HEK293 (cell line): ENCODE measurements around the gene PDGFA.

Experiments used
- GFI1B ChIP-seq: fragments of 450-650 bp; formaldehyde crosslinking; IDR thresholded peaks from 2 replicates; pipeline ENCODE4 v1.5.1; 2016; ENCODE audit warnings: missing biosample characterization, missing genetic modification characterization
- MYNN ChIP-seq: fragments of 450-650 bp; formaldehyde crosslinking; IDR thresholded peaks from 2 replicates; pipeline ENCODE4 v1.5.1; 2016; ENCODE audit warnings: missing biosample characterization, missing genetic modification characterization, borderline replicate concordance
- TCF7L2 ChIP-seq: IDR thresholded peaks from 2 replicates; pipeline ENCODE4 v1.6.1; 2011; ENCODE audit warnings: low read depth, mild to moderate bottlenecking, inconsistent platforms, low read length, moderate library complexity, borderline replicate concordance
- ZNF184 ChIP-seq: fragments of 450-650 bp; IDR thresholded peaks from 2 replicates; pipeline ENCODE4 v1.5.1; 2018; ENCODE audit warnings: missing biosample characterization, mild to moderate bottlenecking, missing genetic modification characterization
- ZNF791 ChIP-seq: fragments of 450-650 bp; formaldehyde crosslinking; IDR thresholded peaks from 2 replicates; pipeline ENCODE4 v1.5.1; 2016; ENCODE audit warnings: missing biosample characterization, missing genetic modification characterization
- ZNF837 ChIP-seq: fragments of 450-650 bp; formaldehyde crosslinking; IDR thresholded peaks from 2 replicates; pipeline ENCODE4 v1.5.1; 2016; ENCODE audit warnings: missing biosample characterization, missing genetic modification characterization
- TF ChIP-seq, protein P1 (sequence below): fragments of 450-650 bp; formaldehyde crosslinking; IDR thresholded peaks from 2 replicates; pipeline ENCODE4 v1.5.1; 2016; ENCODE audit warnings: missing biosample characterization, missing genetic modification characterization

DNA sequence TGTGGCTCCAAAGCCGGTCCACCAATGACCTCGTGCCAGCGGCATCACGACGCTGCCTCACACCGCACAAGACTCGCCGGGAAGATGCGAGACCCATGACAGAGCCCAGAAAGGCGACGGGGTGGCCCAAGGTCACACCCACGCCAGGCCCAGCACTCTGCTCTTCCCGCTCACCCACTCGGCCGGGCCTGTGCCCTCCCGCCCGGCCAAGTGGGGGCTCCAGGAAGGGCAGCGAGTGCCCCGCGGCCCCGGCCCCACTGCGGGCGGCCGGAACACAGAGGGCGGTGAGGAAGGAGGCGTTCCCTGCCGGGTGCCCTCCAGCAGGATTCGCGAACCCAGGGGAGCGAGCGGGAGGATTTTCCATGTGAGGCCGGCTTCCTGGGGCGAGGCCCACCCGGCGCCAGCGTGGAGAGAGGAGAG, 56.3 kb downstream of the PDGFA start:
- TF ChIP-seq, protein P1, sequence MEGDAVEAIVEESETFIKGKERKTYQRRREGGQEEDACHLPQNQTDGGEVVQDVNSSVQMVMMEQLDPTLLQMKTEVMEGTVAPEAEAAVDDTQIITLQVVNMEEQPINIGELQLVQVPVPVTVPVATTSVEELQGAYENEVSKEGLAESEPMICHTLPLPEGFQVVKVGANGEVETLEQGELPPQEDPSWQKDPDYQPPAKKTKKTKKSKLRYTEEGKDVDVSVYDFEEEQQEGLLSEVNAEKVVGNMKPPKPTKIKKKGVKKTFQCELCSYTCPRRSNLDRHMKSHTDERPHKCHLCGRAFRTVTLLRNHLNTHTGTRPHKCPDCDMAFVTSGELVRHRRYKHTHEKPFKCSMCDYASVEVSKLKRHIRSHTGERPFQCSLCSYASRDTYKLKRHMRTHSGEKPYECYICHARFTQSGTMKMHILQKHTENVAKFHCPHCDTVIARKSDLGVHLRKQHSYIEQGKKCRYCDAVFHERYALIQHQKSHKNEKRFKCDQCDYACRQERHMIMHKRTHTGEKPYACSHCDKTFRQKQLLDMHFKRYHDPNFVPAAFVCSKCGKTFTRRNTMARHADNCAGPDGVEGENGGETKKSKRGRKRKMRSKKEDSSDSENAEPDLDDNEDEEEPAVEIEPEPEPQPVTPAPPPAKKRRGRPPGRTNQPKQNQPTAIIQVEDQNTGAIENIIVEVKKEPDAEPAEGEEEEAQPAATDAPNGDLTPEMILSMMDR (tag by site-specific recombination) = no peak
- no peak for TF ChIP-seq ZNF837 (tag by site-specific recombination)
- no peak for TF ChIP-seq ZNF184 (tag by site-specific recombination)
- TF ChIP-seq GFI1B (tag by site-specific recombination) = no peak
- TF ChIP-seq MYNN = no peak
- no peak for TF ChIP-seq TCF7L2
- TF ChIP-seq ZNF791 (tag by site-specific recombination) = no peak
